Brain microvascular endothelial cell (primary cell): ENCODE results near the gene BAD.
A peak's percentile ranks its signal among the peaks of the same experiment; 100 is the strongest.

ENCODE experiments used
- DNase-seq: peaks from one replicate; pipeline ENCODE4 v3.0.0-alpha.2; 2020
- H3K27ac ChIP-seq: fragments of 250-450 bp; sonication (Bioruptor Pico); 2 replicates; pipeline ENCODE4 v1.5.1; 2020; ENCODE audit warnings: mild to moderate bottlenecking, moderate library complexity
- H3K27me3 ChIP-seq: fragments of 250-450 bp; sonication (Bioruptor Pico); replicated peaks from 2 replicates; pipeline ENCODE4 v1.5.1; 2020; ENCODE audit warnings: mild to moderate bottlenecking
- H3K36me3 ChIP-seq: fragments of 250-450 bp; sonication (Bioruptor Pico); replicated peaks from 2 replicates; pipeline ENCODE4 v1.5.1; 2020; ENCODE audit warnings: mild to moderate bottlenecking
- H3K4me3 ChIP-seq: 2 replicates; pipeline ENCODE4 v1.5.1; 2011; ENCODE audit warnings: low read depth, mild to moderate bottlenecking, control low read depth, low read length, moderate library complexity
- in situ Hi-C: cut with HindIII; loops from 2 replicates; pipeline ENCODE4 v1.10.0; 2017; ENCODE audit warnings: low sequenced_read_pairs, low pct_ligation_motif_present
- TF ChIP-seq, protein P1 (sequence below): IDR thresholded peaks from 2 replicates; pipeline ENCODE4 v1.5.1; 2011; ENCODE audit warnings: low read depth, mild to moderate bottlenecking, moderate library complexity, low read length, control low read depth, inconsistent platforms; ENCODE audit errors: missing control alignments

Gene BAD

DNA sequence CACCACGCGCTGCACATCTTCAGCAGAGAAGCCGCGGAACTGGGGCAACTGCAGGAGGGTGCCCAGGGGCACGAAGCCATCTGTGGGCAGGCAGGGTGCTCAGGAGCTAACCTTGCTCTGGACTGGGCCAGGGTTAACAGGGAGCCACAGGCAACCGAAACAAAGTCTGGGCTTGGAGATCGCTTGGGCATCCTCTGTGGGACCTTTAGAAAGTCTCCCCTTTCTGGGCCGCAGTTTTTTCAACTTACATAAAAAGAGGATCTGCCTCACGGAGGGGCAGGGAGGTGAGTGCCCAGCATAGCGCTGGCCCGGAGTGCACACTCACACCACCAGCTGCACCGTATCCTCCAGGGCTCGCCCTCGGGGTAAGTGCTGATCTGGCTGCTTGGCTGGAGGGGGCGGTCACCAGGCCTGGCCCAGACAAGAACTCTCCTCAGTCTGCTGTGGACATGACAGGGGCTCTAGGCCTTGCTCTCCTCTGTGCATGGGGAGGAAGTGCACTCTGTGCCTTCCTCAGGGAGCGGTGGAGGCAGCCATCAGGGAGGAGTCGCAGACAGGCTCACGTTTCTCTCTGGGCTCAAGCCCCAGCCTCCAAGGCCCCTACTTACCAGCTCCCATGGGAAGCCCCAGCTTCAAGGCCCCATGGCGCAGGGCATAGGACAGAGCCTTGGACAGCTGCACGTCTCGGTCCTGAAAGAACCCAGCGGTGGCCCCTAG is 59.4 kb downstream of the BAD start:
- DNase-seq: no peak
- TF ChIP-seq, protein P1, sequence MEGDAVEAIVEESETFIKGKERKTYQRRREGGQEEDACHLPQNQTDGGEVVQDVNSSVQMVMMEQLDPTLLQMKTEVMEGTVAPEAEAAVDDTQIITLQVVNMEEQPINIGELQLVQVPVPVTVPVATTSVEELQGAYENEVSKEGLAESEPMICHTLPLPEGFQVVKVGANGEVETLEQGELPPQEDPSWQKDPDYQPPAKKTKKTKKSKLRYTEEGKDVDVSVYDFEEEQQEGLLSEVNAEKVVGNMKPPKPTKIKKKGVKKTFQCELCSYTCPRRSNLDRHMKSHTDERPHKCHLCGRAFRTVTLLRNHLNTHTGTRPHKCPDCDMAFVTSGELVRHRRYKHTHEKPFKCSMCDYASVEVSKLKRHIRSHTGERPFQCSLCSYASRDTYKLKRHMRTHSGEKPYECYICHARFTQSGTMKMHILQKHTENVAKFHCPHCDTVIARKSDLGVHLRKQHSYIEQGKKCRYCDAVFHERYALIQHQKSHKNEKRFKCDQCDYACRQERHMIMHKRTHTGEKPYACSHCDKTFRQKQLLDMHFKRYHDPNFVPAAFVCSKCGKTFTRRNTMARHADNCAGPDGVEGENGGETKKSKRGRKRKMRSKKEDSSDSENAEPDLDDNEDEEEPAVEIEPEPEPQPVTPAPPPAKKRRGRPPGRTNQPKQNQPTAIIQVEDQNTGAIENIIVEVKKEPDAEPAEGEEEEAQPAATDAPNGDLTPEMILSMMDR: no peak
- in situ Hi-C loops: no loop called here
- Histone ChIP-seq H3K4me3 (peak overlapping the region; percentile 81), H3K27ac (no peak overlapping the region), H3K36me3 (peaks cover 8% of the 10 kb centered on the region), H3K27me3 (no peaks in the 10 kb centered on the region)

- no peaks in the 10 kb centered on the region for H3K27me3 ChIP-seq
- TF ChIP-seq, protein P1: no peak
- in situ Hi-C loops: no loop called here
- H3K4me3 ChIP-seq: no peak overlapping the region
- no peak overlapping the region for H3K27ac ChIP-seq
- no peak for DNase-seq
- peaks cover 8% of the 10 kb centered on the region for H3K36me3 ChIP-seq
These were observed 60.1 kb downstream of the BAD start for GRCh38 chr11:64224151-64224890.

- no peak for DNase-seq
- Histone ChIP-seq H3K36me3 (peaks cover 8% of the 10 kb centered on the region), H3K27ac (no peak overlapping the region), H3K4me3 (no peak overlapping the region), H3K27me3 (no peaks in the 10 kb centered on the region)
- in situ Hi-C loops: no loop called here
- TF ChIP-seq, protein P1: no peak
These were observed 61.3 kb downstream of the BAD start for GRCh38 chr11:64223001-64223651.

GRCh38 chr11:64222651-64223000 is 61.8 kb downstream of the BAD start:
- Histone ChIP-seq H3K27me3 (no peaks in the 10 kb centered on the region), H3K4me3 (no peak overlapping the region), H3K27ac (no peak overlapping the region), H3K36me3 (peaks cover 8% of the 10 kb centered on the region)
- TF ChIP-seq, protein P1: no peak
- no peak for DNase-seq
- in situ Hi-C loops: no loop called here

DNA sequence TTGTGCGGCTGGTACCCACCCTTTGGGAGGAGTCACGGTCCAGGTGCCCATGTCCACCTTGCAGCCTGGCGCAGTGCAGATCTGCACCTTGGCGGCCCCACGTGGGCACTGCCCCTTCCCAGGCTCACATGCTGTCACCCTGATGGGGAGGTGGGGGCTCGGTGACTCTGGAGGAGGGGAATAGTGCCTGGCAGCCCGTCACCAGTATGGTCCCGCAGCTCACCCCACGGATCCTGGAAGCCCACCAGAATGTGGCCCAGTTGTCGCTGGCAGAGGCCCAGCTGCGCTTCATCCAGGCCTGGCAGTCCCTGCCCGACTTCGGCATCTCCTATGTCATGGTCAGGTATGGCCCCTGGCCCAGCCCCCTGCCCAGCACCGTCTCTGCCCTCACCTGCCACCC is 63.7 kb downstream of the BAD start:
- peaks cover 8% of the 10 kb centered on the region for H3K36me3 ChIP-seq
- no peak for DNase-seq
- in situ Hi-C loops: no loop called here
- no peak overlapping the region for H3K4me3 ChIP-seq
- H3K27me3 ChIP-seq: no peaks in the 10 kb centered on the region
- TF ChIP-seq, protein P1: no peak
- H3K27ac ChIP-seq: no peak overlapping the region
